CD14-positive monocyte (primary cell): Measurements from ENCODE around the gene FANCG. TPM values are rescaled to one million over a fixed set of nuclear protein-coding genes. Genes with fewer than 3 reads are reported as not detected.

ENCODE experiments used
- DNase-seq, 3 donors: peaks; one replicate each; pipeline ENCODE4 v3.0.0-alpha.2; 2011 to 2022
- H2AFZ ChIP-seq: 2 replicates; pipeline ENCODE4 v1.6.0; 2012; ENCODE audit warnings: mild to moderate bottlenecking, low read depth, low read length, inconsistent platforms; ENCODE audit not compliant: insufficient read depth, poor library complexity, severe bottlenecking
- H3K27ac ChIP-seq, 2 donors: 1 replicate in 1 of 2; 2 replicates in 1 of 2; pipeline ENCODE4 v1.5.1; 2012 to 2013; ENCODE audit warnings: low read length in 2 of 2, control low read depth in 1 of 2, inconsistent platforms in 1 of 2, low read depth in 1 of 2, mild to moderate bottlenecking in 1 of 2
- H3K27me3 ChIP-seq, 2 donors: one replicate each; pipeline versions ENCODE4 v1.6.0 to v1.6.1; 2011 to 2013; ENCODE audit warnings: low read length in 2 of 2; ENCODE audit not compliant: control insufficient read depth in 2 of 2, insufficient read depth in 2 of 2
- H3K36me3 ChIP-seq, 2 donors: replicated peaks in 1 of 2; 1 replicate in 1 of 2; 2 replicates in 1 of 2; pipeline versions ENCODE4 v1.5.1 to v1.6.1; 2012 to 2013; ENCODE audit warnings: low read length in 2 of 2, control low read depth in 1 of 2, inconsistent platforms in 1 of 2, mild to moderate bottlenecking in 1 of 2; ENCODE audit not compliant: insufficient read depth in 2 of 2, control insufficient read depth in 1 of 2
- H3K4me1 ChIP-seq, 2 donors: 1 replicate in 1 of 2; 2 replicates in 1 of 2; pipeline versions ENCODE4 v1.5.1 to v1.6.1; 2012 to 2013; ENCODE audit warnings: low read length in 2 of 2, control low read depth in 1 of 2, inconsistent platforms in 1 of 2, mild to moderate bottlenecking in 1 of 2, moderate library complexity in 1 of 2; ENCODE audit not compliant: insufficient read depth in 2 of 2, control insufficient read depth in 1 of 2
- H3K4me2 ChIP-seq: replicated peaks from 2 replicates; pipeline ENCODE3; 2012; ENCODE audit warnings: low read length, moderate library complexity, mild to moderate bottlenecking; ENCODE audit not compliant: poor library complexity, severe bottlenecking; ENCODE audit errors: extremely low read depth
- H3K4me3 ChIP-seq, 3 experiments: fragments of 200-600 bp in 1 of 3; sonication (generic) in 1 of 3; replicated peaks in 1 of 3; 1 replicate in 2 of 3; 2 replicates in 1 of 3; pipeline ENCODE4 v1.5.1; 2011 to 2013; ENCODE audit warnings: low read length in 3 of 3, mild to moderate bottlenecking in 3 of 3, control low read depth in 2 of 3, low read depth in 2 of 3, inconsistent platforms in 1 of 3, moderate library complexity in 1 of 3
- H3K79me2 ChIP-seq: 2 replicates; pipeline ENCODE4 v1.6.0; 2012; ENCODE audit warnings: mild to moderate bottlenecking, control low read depth, inconsistent platforms, low read length, moderate library complexity; ENCODE audit not compliant: insufficient read depth
- H3K9ac ChIP-seq: 2 replicates; pipeline ENCODE4 v1.6.0; 2017; ENCODE audit warnings: low read length, mild to moderate bottlenecking; ENCODE audit not compliant: insufficient read depth, poor library complexity, severe bottlenecking
- H3K9me3 ChIP-seq, 2 donors: replicated peaks in 1 of 2; 1 replicate in 1 of 2; 2 replicates in 1 of 2; pipeline versions ENCODE4 v1.5.1 to v1.6.1; 2012 to 2013; ENCODE audit warnings: low read length in 2 of 2, control low read depth in 1 of 2; ENCODE audit not compliant: control insufficient read depth in 1 of 2, insufficient read depth in 1 of 2
- H4K20me1 ChIP-seq: 2 replicates; pipeline ENCODE4 v1.6.0; 2012; ENCODE audit warnings: mild to moderate bottlenecking, low read length, control low read depth, moderate library complexity; ENCODE audit not compliant: insufficient read depth
- H3K27ac Mint-ChIP-seq, 7 donors: one replicate each; pipeline ENCODE4 v1.8.0; 2020; ENCODE audit warnings: mild to moderate bottlenecking in 7 of 7, mixed read lengths in 7 of 7, moderate library complexity in 6 of 7, inconsistent platforms in 2 of 7
- H3K27me3 Mint-ChIP-seq, 3 donors: one replicate each; pipeline ENCODE4 v1.8.0; 2021 to 2022; ENCODE audit warnings: low read depth in 3 of 3, mild to moderate bottlenecking in 3 of 3, mixed read lengths in 3 of 3, moderate library complexity in 3 of 3, inconsistent platforms in 1 of 3
- H3K36me3 Mint-ChIP-seq, 2 donors: one replicate each; pipeline ENCODE4 v1.8.0; 2020; ENCODE audit warnings: mixed read lengths in 2 of 2, inconsistent platforms in 1 of 2, mild to moderate bottlenecking in 1 of 2
- H3K4me1 Mint-ChIP-seq: one replicate; pipeline ENCODE4 v1.8.0; 2020; ENCODE audit warnings: mild to moderate bottlenecking, mixed read lengths
- H3K4me3 Mint-ChIP-seq, 2 donors: one replicate each; pipeline ENCODE4 v1.8.0; 2020; ENCODE audit warnings: mild to moderate bottlenecking in 2 of 2, mixed read lengths in 2 of 2, moderate library complexity in 1 of 2
- H3K9me3 Mint-ChIP-seq, 7 donors: one replicate each; pipeline ENCODE4 v1.8.0; 2020 to 2022; ENCODE audit warnings: mixed read lengths in 7 of 7, mild to moderate bottlenecking in 6 of 7, moderate library complexity in 6 of 7, inconsistent platforms in 2 of 7
- CTCF ChIP-seq: fragments of 200-600 bp; IDR thresholded peaks from one replicate; pipeline ENCODE4 v1.8.0; 2022; ENCODE audit warnings: antibody characterized with exemption, mild to moderate bottlenecking
- WGBS: methylation state at CpG from one replicate; pipeline ENCODE4 v1.1.5; 2013; ENCODE audit warnings: missing lambda C conversion rate; ENCODE audit not compliant: insufficient coverage; 5-methylcytosine and 5-hydroxymethylcytosine counted together
- intact Hi-C, 2 donors: fragments of 100-400 bp; cut with micrococcal nuclease; formaldehyde crosslinking; loops; one replicate each; pipeline versions ENCODE4 v1.15.0 to v1.15.1; 2023
- polyA plus RNA-seq, 3 donors: library from polyadenylated mRNA; depleted of rRNA in 1 of 3; unstranded in 2 of 3; stranded (reverse) in 1 of 3; fragments of 300-500 nt in 2 of 3; fragments of >200 nt in 1 of 3; fragmentation: Illumina TruSeq in 2 of 3; gene quantifications; 1 replicate in 2 of 3; 2 replicates in 1 of 3; pipeline ENCODE4 v1.2.3, GENCODE V29; 2012 to 2021

FANCG gene
- polyA plus RNA-seq, 3 donors: 2.0 to 7.0 (median 2.5) TPM

- H3K27me3 Mint-ChIP-seq: peaks cover 0 to 2% (median 0%) of the 10 kb centered on the region in 3 donors
- H3K27me3 ChIP-seq: no peaks in the 10 kb centered on the region
- H2AFZ ChIP-seq: no peak overlapping the region
- TF ChIP-seq CTCF: no peak
- no peak overlapping the region for H3K4me3 Mint-ChIP-seq
- H3K9me3 ChIP-seq: no peaks in the 10 kb centered on the region
- H3K36me3 Mint-ChIP-seq: peaks cover 29 to 50% of the 10 kb centered on the region in 2 donors
- no peak overlapping the region for H3K4me3 ChIP-seq
- peaks cover 18% of the 10 kb centered on the region for H3K4me1 Mint-ChIP-seq
- no CpG with 5 or more reads among the region's 3 CpGs for WGBS
- intact Hi-C loops: no loop called here
- no peaks in the 10 kb centered on the region for H3K4me1 ChIP-seq
- DNase-seq: no peak
- H3K27ac ChIP-seq: no peak overlapping the region
- H3K79me2 ChIP-seq: no peaks in the 10 kb centered on the region
- no peaks in the 10 kb centered on the region for H4K20me1 ChIP-seq
- no peak overlapping the region for H3K27ac Mint-ChIP-seq
- H3K9me3 Mint-ChIP-seq: no peaks in the 10 kb centered on the region
- H3K4me2 ChIP-seq: no peak overlapping the region
- H3K9ac ChIP-seq: no peak overlapping the region
- H3K36me3 ChIP-seq: peaks cover 10 to 41% of the 10 kb centered on the region in 2 donors
Observed at GRCh38 chr9:35044071-35044470, 35.7 kb downstream of the FANCG start.

DNA sequence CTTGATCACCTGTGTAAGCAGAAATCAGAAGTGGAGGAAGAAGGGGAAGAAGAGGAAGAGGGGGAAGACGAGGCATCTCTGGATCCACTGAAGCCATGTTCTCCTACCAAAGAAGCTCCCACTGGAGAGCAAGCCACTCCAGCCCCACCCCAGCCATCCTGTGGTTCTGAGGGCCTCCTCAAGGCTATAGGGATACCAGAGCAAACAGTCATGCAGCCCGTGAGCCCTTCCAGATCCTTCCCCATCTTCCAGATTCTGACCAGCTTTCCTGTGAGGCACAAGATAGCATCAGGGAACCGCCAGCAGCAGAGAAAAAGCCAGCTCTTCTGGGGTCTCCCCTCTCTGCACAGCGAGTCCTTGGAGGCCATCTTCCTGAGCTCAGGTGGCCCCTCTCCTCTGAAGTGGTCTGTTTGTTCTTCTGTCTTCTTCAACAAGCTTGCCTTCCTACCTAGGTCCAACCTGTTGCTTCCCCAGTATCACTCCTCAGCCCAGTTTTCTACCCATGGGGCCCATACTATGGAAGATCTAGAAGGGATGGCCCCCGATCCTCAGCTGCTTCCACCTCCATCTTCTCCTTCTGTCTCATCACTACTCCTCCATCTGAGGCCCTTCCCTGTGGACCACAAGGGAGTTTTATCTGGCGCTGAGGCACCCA is 36.7 kb downstream of the FANCG start:
- no peak for DNase-seq
- 100% methylated on average over 3 of the region's 6 CpGs for WGBS
- intact Hi-C loops: no loop called here
- no peak overlapping the region for H3K9ac ChIP-seq
- peaks cover 0 to 2% (median 0%) of the 10 kb centered on the region in 3 donors for H3K27me3 Mint-ChIP-seq
- H3K79me2 ChIP-seq: no peaks in the 10 kb centered on the region
- H3K4me3 ChIP-seq: no peak overlapping the region
- H3K9me3 ChIP-seq: no peaks in the 10 kb centered on the region
- peaks cover 7 to 32% of the 10 kb centered on the region in 2 donors for H3K36me3 ChIP-seq
- no peaks in the 10 kb centered on the region for H3K27me3 ChIP-seq
- no peak overlapping the region for H3K27ac ChIP-seq
- no peak for TF ChIP-seq CTCF
- H3K9me3 Mint-ChIP-seq: no peaks in the 10 kb centered on the region
- no peak overlapping the region for H3K4me2 ChIP-seq
- peak overlapping the region in 3 of 7 donors; percentile 34 to 67 (median 48) for H3K27ac Mint-ChIP-seq
- H2AFZ ChIP-seq: no peak overlapping the region
- no peaks in the 10 kb centered on the region for H4K20me1 ChIP-seq
- peaks cover 21 to 39% of the 10 kb centered on the region in 2 donors for H3K36me3 Mint-ChIP-seq
- H3K4me3 Mint-ChIP-seq: no peak overlapping the region
- no peaks in the 10 kb centered on the region for H3K4me1 ChIP-seq
- peaks cover 18% of the 10 kb centered on the region for H3K4me1 Mint-ChIP-seq
